Heart right ventricle (tissue), 16 donors: Measurements from ENCODE around the gene NSA2. TPM values are rescaled to one million over a fixed set of nuclear protein-coding genes. Genes with fewer than 3 reads are reported as not detected.
A peak's percentile ranks its signal among the peaks of the same experiment; 100 is the strongest.

ENCODE experiments used
- ATAC-seq, 8 donors: fragments of 200-7000 bp; cut with Tn5 transposase; one replicate each; pipeline ENCODE4 v1.9.1; 2020; ENCODE audit warnings: mild to moderate bottlenecking in 8 of 8, moderate library complexity in 8 of 8, moderate number of reproducible peaks in 1 of 8
- DNase-seq, 2 donors: peaks; one replicate each; pipeline ENCODE4 v3.0.0-alpha.2; 2020
- H3K27ac ChIP-seq, 10 donors: fragments of 200-600 bp; sonication (generic) in 2 of 10; one replicate each; pipeline versions ENCODE4 v1.5.0 to v1.8.0; 2020 to 2022; ENCODE audit warnings: mild to moderate bottlenecking in 3 of 10
- H3K27me3 ChIP-seq, 7 donors: fragments of 200-600 bp; one replicate each; pipeline ENCODE4 v1.8.0; 2021 to 2022; ENCODE audit warnings: mild to moderate bottlenecking in 2 of 7
- H3K36me3 ChIP-seq, 9 donors: fragments of 200-600 bp; sonication (generic) in 1 of 9; one replicate each; pipeline versions ENCODE4 v1.5.0 to v1.8.0; 2020 to 2022; ENCODE audit warnings: mild to moderate bottlenecking in 2 of 9
- H3K4me1 ChIP-seq, 9 donors: fragments of 200-600 bp; sonication (generic) in 1 of 9; one replicate each; pipeline versions ENCODE4 v1.5.0 to v1.8.0; 2020 to 2022; ENCODE audit warnings: mild to moderate bottlenecking in 4 of 9
- H3K4me3 ChIP-seq, 10 donors: fragments of 200-600 bp; sonication (generic) in 2 of 10; one replicate each; pipeline versions ENCODE4 v1.5.0 to v1.8.0; 2020 to 2022; ENCODE audit warnings: mild to moderate bottlenecking in 7 of 10, moderate library complexity in 2 of 10
- H3K9me3 ChIP-seq, 11 donors: fragments of 200-600 bp in 10 of 11; sonication (generic) in 2 of 11; one replicate each; pipeline versions ENCODE4 v1.5.0 to v1.8.0; 2013 to 2022; ENCODE audit warnings: mild to moderate bottlenecking in 2 of 11, control low read depth in 1 of 11, moderate library complexity in 1 of 11
- WGBS, 2 donors: extraction: QIAGEN DNeasy Blood & Tissue Kit; methylation state at CpG; one replicate each; pipeline ENCODE4 v1.1.7; 2013; ENCODE audit warnings: inconsistent platforms in 1 of 2; 5-methylcytosine and 5-hydroxymethylcytosine counted together
- intact Hi-C, 10 donors: fragments of 100-400 bp; cut with DNase I; formaldehyde crosslinking; loops; one replicate each; pipeline versions ENCODE4 v1.11.1 to v1.14.2; 2022
- polyA plus RNA-seq, 2 donors: library from polyadenylated mRNA; stranded (reverse); fragments of 200-250 nt; gene quantifications; one replicate each; pipeline ENCODE4 v1.2.3, GENCODE V29; 2013
- total RNA-seq, 10 donors: library from RNA; stranded (reverse); fragmentation: NEBNext Ultra II Directional in 3 of 10; extraction: Animal tissue kit (Norgen Biotek cat#: 25700) in 3 of 10; gene quantifications; one replicate each; pipeline versions ENCODE4 v1.2.1 to v1.2.4, GENCODE V29; 2021 to 2023
- TF ChIP-seq, protein P1 (sequence below), 9 donors: fragments of 200-600 bp; sonication (generic) in 2 of 9; IDR thresholded peaks; one replicate each; pipeline versions ENCODE4 v1.5.0 to v1.8.0; 2021 to 2022; ENCODE audit warnings: antibody characterized with exemption in 9 of 9, mild to moderate bottlenecking in 5 of 9, moderate library complexity in 1 of 9
- donor health status: Arrhythmogenic right ventricular cardiomyopathy.
- donor health status: ischemic (EF 13 %, LVEDD 7.1; RV severe dilation, severe dysfunction).
- donor health status: healthy with polysubstance abuse.
- donor health status: DM: no; HTN: yes; CAD: no.
- donor health status: DM: no; HTN: no; CAD: no.
- donor health status: ischemic (EF 25% LVEDD 6.9; RV normal size, moderate dysfunction).
- donor health status: ischemic (EF 25% LVEDD 5.7; RV mildly dilated, moderate dysfunction).
- donor health status: healthy.
- donor health status: DM: yes; HTN: yes; CAD: no.
- donor health status: Ischemic cardiomyopathy.
- donor health status: ischemic (EF 35%, LVEDD 5.7; RV mildly dilated, moderate dysfunction).
- donor health status: nonischemic (EF 11% LVEDD 7.7; RV severe dilation, severe dysfunction).
- donor health status: DM: yes; HTN: yes; CAD: no.
- donor health status: PGD.
- donor health status: ischemic (EF 29% LVEDD 5.4; RV normal size, mild dysfunction).
- donor health status: nonischemic (EF 23%, LVEDD 6.1; RV moderate dilation, normal function).

The NSA2 gene
- total and polyA plus RNA-seq, 12 donors = 27.4 to 82.9 (median 50.5) TPM

- no peaks in the 10 kb centered on the region for H3K9me3 ChIP-seq
- intact Hi-C loops = loop anchor here in 6 of 10 donors (10.0 kb wide), 5 partner anchors 79 to 1199 kb away; partner anchors contain the start of genes ANKRA2 (in 1 of the 6), HEXB (in 1 of the 6) and UTP15 (in 1 of the 6)
- TF ChIP-seq, protein P1, sequence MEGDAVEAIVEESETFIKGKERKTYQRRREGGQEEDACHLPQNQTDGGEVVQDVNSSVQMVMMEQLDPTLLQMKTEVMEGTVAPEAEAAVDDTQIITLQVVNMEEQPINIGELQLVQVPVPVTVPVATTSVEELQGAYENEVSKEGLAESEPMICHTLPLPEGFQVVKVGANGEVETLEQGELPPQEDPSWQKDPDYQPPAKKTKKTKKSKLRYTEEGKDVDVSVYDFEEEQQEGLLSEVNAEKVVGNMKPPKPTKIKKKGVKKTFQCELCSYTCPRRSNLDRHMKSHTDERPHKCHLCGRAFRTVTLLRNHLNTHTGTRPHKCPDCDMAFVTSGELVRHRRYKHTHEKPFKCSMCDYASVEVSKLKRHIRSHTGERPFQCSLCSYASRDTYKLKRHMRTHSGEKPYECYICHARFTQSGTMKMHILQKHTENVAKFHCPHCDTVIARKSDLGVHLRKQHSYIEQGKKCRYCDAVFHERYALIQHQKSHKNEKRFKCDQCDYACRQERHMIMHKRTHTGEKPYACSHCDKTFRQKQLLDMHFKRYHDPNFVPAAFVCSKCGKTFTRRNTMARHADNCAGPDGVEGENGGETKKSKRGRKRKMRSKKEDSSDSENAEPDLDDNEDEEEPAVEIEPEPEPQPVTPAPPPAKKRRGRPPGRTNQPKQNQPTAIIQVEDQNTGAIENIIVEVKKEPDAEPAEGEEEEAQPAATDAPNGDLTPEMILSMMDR (IDR thresholded peaks at IDR 0.05) = no peak
- H3K4me1 ChIP-seq = peaks cover 5 to 62% (median 30%) of the 10 kb centered on the region in 9 donors
- DNase-seq = no peak
- no peak overlapping the region for H3K4me3 ChIP-seq
- no peaks in the 10 kb centered on the region for H3K27me3 ChIP-seq
- H3K27ac ChIP-seq = no peak overlapping the region
- ATAC-seq = no peak
- peaks cover 0 to 57% (median 14%) of the 10 kb centered on the region in 9 donors for H3K36me3 ChIP-seq
Observed at GRCh38 chr5:74763504-74763903, 3.5 kb upstream of the NSA2 start.

DNA sequence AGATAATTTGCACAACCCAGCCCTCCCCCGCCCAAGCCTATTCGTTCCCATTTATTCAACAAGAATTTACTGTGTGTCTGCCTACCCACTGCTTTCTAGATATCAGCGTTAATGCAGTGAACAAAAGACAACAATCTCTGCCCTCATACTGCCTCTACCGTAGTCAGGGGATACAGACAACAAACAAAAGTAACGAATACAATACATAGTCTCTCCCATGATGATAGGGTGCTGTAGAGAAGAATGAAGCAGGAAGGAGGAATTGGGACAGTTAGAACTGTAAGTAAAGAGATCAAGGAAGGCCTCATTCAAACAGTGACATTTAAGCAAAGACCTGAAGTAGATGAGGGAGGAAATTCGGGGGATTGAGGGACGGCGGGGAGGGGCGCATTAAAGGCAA, 1.8 kb upstream of the NSA2 start:
- H3K9me3 ChIP-seq = no peaks in the 10 kb centered on the region
- no peak for DNase-seq
- peaks cover 0 to 54% (median 20%) of the 10 kb centered on the region in 9 donors for H3K36me3 ChIP-seq
- TF ChIP-seq, protein P1 (IDR thresholded peaks at IDR 0.05) = no peak
- ATAC-seq = no peak
- intact Hi-C loops = loop anchor here in 8 of 10 donors (5.0 to 10.0 kb wide), 9 partner anchors 78 to 1200 kb away; partner anchors contain the start of genes HEXB (in 2 of the 8), ANKRA2 (in 1 of the 8) and UTP15 (in 1 of the 8)
- H3K4me3 ChIP-seq = peak overlapping the region in 4 of 10 donors; percentile 88 to 92 (median 90)
- no peaks in the 10 kb centered on the region for H3K27me3 ChIP-seq
- 63 to 64% methylated on average over 9 of the region's 9 CpGs for WGBS, 2 donors
- H3K27ac ChIP-seq = no peak overlapping the region
- peaks cover 5 to 60% (median 30%) of the 10 kb centered on the region in 9 donors for H3K4me1 ChIP-seq

DNA sequence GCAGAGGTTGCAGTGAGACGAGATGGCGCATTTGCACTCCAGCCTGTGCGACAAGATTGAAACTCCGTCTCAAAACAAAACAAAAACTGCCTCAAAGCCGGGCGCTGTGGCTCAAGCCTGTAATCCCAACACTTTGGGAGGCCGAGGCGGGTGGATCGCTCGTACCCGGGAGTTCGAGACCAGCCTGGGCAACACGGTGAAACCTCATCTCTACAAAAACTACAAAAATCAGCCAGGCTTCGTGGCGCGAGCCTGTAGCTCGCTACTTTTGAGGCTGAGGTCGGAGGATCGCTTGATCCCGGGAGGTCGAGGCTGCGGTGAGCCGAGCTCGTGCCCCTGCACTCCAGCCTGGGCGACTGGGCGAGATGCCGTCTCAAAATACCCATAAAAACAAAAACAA, 1.1 kb upstream of the NSA2 start:
- no peaks in the 10 kb centered on the region for H3K27me3 ChIP-seq
- H3K36me3 ChIP-seq = peaks cover 0 to 54% (median 20%) of the 10 kb centered on the region in 9 donors
- DNase-seq = no peak
- peak overlapping the region in 4 of 10 donors; percentile 62 to 88 (median 84) for H3K27ac ChIP-seq
- no peak for ATAC-seq
- intact Hi-C loops = loop anchor here in 8 of 10 donors (2.0 to 10.0 kb wide), 10 partner anchors 79 to 1201 kb away; partner anchors contain the start of genes HEXB (in 2 of the 8), ANKRA2 (in 1 of the 8) and UTP15 (in 1 of the 8)
- peak overlapping the region; percentile 79 to 96 (median 91) for H3K4me3 ChIP-seq
- no peaks in the 10 kb centered on the region for H3K9me3 ChIP-seq
- peaks cover 5 to 53% (median 30%) of the 10 kb centered on the region in 9 donors for H3K4me1 ChIP-seq
- TF ChIP-seq, protein P1 (IDR thresholded peaks at IDR 0.05) = no peak
- WGBS, 2 donors = 65 to 66% methylated on average over 27 of the region's 27 CpGs

DNA sequence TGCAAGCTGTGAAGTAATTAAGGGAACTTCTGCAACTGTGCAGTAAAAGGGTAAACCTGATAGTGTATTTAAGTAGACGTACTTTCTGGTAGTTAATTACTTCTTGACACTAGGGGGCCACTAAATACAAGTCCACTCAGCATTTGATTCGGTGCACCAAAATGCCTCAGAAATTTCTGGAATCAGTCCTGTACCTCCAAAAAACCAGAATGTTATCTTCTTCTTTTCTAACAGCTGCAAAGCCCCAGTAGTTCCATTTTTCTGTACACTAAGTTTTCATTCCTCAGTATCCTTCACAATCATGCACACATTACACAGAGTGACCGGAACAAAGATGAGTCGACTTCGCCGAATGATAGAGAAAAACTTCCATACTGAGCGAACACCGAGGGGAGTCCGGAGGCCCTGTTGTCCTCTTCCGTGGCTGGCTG, 616 bp upstream of the NSA2 start:
- DNase-seq = no peak
- TF ChIP-seq, protein P1 (IDR thresholded peaks at IDR 0.05) = peak in 8 of 9 donors; percentile 9 to 51 (median 38)
- H3K9me3 ChIP-seq = no peaks in the 10 kb centered on the region
- intact Hi-C loops = loop anchor here in 8 of 10 donors (2.0 to 10.0 kb wide), 10 partner anchors 79 to 1202 kb away; partner anchors contain the start of genes HEXB (in 2 of the 8), ANKRA2 (in 1 of the 8) and UTP15 (in 1 of the 8)
- H3K36me3 ChIP-seq = peaks cover 0 to 54% (median 22%) of the 10 kb centered on the region in 9 donors
- H3K27me3 ChIP-seq = no peaks in the 10 kb centered on the region
- 0 to 1% methylated on average over 10 of the region's 10 CpGs for WGBS, 2 donors
- peak overlapping the region in 9 of 10 donors; percentile 56 to 88 (median 79) for H3K27ac ChIP-seq
- H3K4me1 ChIP-seq = peaks cover 5 to 48% (median 30%) of the 10 kb centered on the region in 9 donors
- peak in 7 of 8 donors; percentile 28 to 77 (median 53) for ATAC-seq
- H3K4me3 ChIP-seq = peak overlapping the region; percentile 79 to 96 (median 91)
